RWPE2 (cell line): ENCODE results near the gene RELT.

Experiments used
- ATAC-seq: fragments of 200-7000 bp; cut with Tn5 transposase; 3 replicates; pipeline ENCODE4 v1.9.1; 2021; ENCODE audit warnings: low read depth
- DNase-seq: peaks from one replicate; pipeline ENCODE4 v3.0.0-alpha.2; 2020; ENCODE audit warnings: low spot score
- H3K27ac ChIP-seq: fragments of 450-650 bp; 2 replicates; pipeline ENCODE4 v1.5.1; 2017; ENCODE audit warnings: mild to moderate bottlenecking; ENCODE audit not compliant: poor library complexity, severe bottlenecking
- H3K27me3 ChIP-seq: fragments of 250-450 bp; sonication (Bioruptor Pico); 2 replicates; pipeline ENCODE4 v1.5.1; 2021; ENCODE audit warnings: mild to moderate bottlenecking, moderate library complexity; ENCODE audit not compliant: insufficient read depth, poor library complexity, severe bottlenecking
- H3K36me3 ChIP-seq: fragments of 250-450 bp; sonication (Bioruptor Pico); 2 replicates; pipeline ENCODE4 v1.5.1; 2020; ENCODE audit warnings: low read depth, mild to moderate bottlenecking, moderate library complexity
- H3K4me1 ChIP-seq: fragments of 250-450 bp; sonication (Bioruptor Pico); 2 replicates; pipeline ENCODE4 v1.5.1; 2021; ENCODE audit warnings: mild to moderate bottlenecking, moderate library complexity; ENCODE audit not compliant: insufficient read depth, poor library complexity, severe bottlenecking
- H3K4me3 ChIP-seq: fragments of 250-450 bp; sonication (Bioruptor Pico); 2 replicates; pipeline ENCODE4 v1.5.1; 2021; ENCODE audit warnings: mild to moderate bottlenecking, moderate library complexity; ENCODE audit not compliant: severe bottlenecking
- H3K9me3 ChIP-seq: fragments of 250-450 bp; sonication (Bioruptor Pico); 2 replicates; pipeline ENCODE4 v1.5.1; 2021; ENCODE audit warnings: mild to moderate bottlenecking, moderate library complexity; ENCODE audit not compliant: severe bottlenecking
- TF ChIP-seq, protein P1 (sequence below): fragments of 450-650 bp; IDR thresholded peaks from one replicate; pipeline ENCODE4 v1.5.1; 2017; ENCODE audit warnings: mild to moderate bottlenecking, moderate library complexity; ENCODE audit not compliant: poor library complexity, severe bottlenecking

RELT gene

DNA sequence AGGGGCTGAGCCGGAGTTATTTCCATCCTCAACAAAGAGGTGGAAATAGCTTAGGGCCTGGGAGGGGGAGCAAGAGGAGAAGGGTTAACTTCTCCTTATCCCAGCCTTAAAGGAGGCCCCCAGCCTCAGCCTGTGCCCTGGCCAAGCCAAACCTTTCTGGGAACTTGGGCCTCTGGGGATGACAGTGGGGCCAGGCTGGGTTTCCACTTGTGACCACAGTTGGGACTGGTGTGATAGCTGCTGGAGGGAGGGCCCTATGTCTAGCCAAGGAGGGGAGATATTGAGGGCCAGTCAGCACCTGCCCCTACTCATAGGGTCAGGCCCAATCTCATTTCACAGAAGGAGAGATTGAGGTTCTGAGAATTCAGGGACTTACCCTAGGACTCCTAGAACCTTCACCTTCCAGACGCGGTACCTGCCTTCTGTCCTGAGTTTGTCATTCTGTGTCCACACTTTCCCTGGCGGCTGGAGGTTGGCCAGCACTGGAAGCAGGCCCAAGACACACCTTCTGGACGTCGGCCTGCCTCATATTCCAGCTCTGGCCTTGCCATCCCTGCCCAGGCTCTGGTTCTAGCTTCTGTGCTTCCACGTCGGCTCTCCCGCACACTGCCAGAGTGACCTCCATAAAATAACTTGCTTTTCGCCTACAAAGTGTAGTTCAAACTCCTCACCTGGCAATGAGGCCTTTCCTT is 3.1 kb downstream of the RELT start:
- H3K4me3 ChIP-seq: no peak overlapping the region
- no peak overlapping the region for H3K27ac ChIP-seq
- TF ChIP-seq, protein P1, sequence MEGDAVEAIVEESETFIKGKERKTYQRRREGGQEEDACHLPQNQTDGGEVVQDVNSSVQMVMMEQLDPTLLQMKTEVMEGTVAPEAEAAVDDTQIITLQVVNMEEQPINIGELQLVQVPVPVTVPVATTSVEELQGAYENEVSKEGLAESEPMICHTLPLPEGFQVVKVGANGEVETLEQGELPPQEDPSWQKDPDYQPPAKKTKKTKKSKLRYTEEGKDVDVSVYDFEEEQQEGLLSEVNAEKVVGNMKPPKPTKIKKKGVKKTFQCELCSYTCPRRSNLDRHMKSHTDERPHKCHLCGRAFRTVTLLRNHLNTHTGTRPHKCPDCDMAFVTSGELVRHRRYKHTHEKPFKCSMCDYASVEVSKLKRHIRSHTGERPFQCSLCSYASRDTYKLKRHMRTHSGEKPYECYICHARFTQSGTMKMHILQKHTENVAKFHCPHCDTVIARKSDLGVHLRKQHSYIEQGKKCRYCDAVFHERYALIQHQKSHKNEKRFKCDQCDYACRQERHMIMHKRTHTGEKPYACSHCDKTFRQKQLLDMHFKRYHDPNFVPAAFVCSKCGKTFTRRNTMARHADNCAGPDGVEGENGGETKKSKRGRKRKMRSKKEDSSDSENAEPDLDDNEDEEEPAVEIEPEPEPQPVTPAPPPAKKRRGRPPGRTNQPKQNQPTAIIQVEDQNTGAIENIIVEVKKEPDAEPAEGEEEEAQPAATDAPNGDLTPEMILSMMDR: no peak
- ATAC-seq (no peak), DNase-seq (no peak)
- no peaks in the 10 kb centered on the region for H3K27me3 ChIP-seq
- no peaks in the 10 kb centered on the region for H3K4me1 ChIP-seq
- no peaks in the 10 kb centered on the region; the same call in 1 of the 2 replicates for H3K36me3 ChIP-seq
- H3K9me3 ChIP-seq: no peaks in the 10 kb centered on the region

DNA sequence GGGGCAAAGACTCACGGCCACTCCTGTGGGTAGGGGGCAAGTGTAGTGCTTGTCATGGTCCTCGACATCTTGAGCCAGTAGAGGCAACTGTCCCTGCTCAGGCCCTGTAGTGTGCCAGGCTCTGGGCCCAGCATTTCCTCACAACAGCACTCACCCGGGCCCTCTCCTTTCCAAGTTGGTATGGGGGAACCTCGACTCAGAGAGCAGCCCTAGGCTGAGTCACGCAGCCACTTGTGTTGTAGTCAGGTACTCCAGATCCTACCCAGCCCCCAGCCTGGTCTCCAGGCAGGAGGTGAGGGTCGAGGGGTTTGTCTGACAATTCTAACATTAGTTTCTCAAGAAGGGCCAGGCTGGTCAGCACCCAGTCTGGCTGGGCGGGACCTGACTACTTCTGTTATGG is 4.1 kb downstream of the RELT start:
- DNase-seq: no peak
- Histone ChIP-seq H3K27ac (no peak overlapping the region), H3K4me3 (no peak overlapping the region), H3K36me3 (no peaks in the 10 kb centered on the region; the same call in 1 of the 2 replicates), H3K4me1 (peaks cover 2% of the 10 kb centered on the region), H3K27me3 (no peaks in the 10 kb centered on the region), H3K9me3 (no peaks in the 10 kb centered on the region)
- no peak for ATAC-seq
- TF ChIP-seq, protein P1: no peak

GRCh38 chr11:73380897-73381410 is 4.8 kb downstream of the RELT start:
- TF ChIP-seq, protein P1: no peak
- DNase-seq: no peak
- ATAC-seq: no peak
- Histone ChIP-seq H3K36me3 (no peaks in the 10 kb centered on the region; the same call in 1 of the 2 replicates), H3K27me3 (no peaks in the 10 kb centered on the region), H3K9me3 (no peaks in the 10 kb centered on the region), H3K27ac (no peak overlapping the region), H3K4me3 (no peak overlapping the region), H3K4me1 (peaks cover 6% of the 10 kb centered on the region)

- Histone ChIP-seq H3K4me1 (peaks cover 6% of the 10 kb centered on the region), H3K36me3 (no peaks in the 10 kb centered on the region; the same call in 1 of the 2 replicates), H3K27ac (no peak overlapping the region), H3K4me3 (no peak overlapping the region), H3K27me3 (no peaks in the 10 kb centered on the region), H3K9me3 (no peaks in the 10 kb centered on the region)
- TF ChIP-seq, protein P1: no peak
- DNase-seq (no peak), ATAC-seq (no peak)
Observed at GRCh38 chr11:73381589-73381988, 5.4 kb downstream of the RELT start.

- TF ChIP-seq, protein P1: no peak
- no peak for DNase-seq
- ATAC-seq: no peak
- no peak overlapping the region for H3K27ac ChIP-seq
- H3K4me1 ChIP-seq: peaks cover 6% of the 10 kb centered on the region
- no peaks in the 10 kb centered on the region for H3K27me3 ChIP-seq
- no peaks in the 10 kb centered on the region for H3K9me3 ChIP-seq
- no peaks in the 10 kb centered on the region; the same call in 1 of the 2 replicates for H3K36me3 ChIP-seq
- no peak overlapping the region for H3K4me3 ChIP-seq
Observed at GRCh38 chr11:73382183-73382582, 6.0 kb downstream of the RELT start.
